NCI-H446 (cell line): ENCODE measurements around the gene COX14.

Experiments
- DNase-seq, 2 experiments: peaks; one replicate each; lab custom pipeline; 2025; lab: John Stamatoyannopoulos, UW

Gene COX14

GRCh38 chr12:50084775-50085614 is 27.0 kb upstream of the COX14 start, which contains the start of gene SMARCD1:
Gene SMARCD1, plus strand, starts transcription at chr12:50085342. Its CDS starts 28 bp downstream, at chr12:50085370.
- DNase-seq: peak; percentile 84 to 95

GRCh38 chr12:50085615-50086072 is 26.4 kb upstream of the COX14 start:
- peak in 1 of 2 experiments; percentile 14 for DNase-seq

GRCh38 chr12:50086148-50086547 is 25.9 kb upstream of the COX14 start:
- DNase-seq: no peak

DNA sequence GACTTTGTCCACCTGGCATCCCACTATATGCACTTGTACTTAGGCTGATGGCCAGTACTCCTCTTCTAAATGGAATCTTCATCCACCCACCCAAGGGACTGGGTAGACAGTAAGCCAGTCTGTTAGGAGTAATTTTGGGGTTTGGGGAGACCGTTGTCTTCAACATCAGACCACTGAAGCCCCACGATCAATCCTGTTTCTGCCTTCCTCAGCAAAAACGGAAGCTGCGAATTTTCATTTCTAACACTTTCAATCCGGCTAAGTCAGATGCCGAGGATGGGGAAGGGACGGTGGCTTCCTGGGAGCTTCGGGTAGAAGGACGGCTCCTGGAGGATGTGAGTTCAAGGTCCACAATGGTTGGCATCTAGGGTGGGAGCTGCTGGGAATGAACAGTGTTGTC is 24.9 kb upstream of the COX14 start:
- DNase-seq: no peak

DNA sequence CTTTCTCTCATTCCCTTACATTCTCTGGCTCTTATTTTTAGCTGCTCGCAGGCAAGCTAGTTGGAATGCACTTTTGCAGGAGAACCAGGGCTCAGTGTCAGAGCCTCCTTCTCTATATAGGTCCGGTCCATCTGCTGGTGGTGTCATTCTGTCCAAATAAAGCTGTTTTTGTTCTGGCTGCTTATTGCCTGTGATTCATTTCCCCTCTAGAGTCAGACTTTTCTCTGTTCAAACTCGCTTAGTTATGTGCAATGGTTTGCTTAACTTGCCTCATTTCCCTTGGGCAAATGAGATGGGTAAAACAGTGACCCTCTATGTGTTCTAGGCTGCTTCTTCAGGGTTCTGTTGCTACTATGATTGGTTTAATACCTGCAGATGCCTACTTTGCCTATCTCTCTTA is 24.0 kb upstream of the COX14 start:
- DNase-seq: no peak

GRCh38 chr12:50088577-50089335 is 23.3 kb upstream of the COX14 start:
- peak in 1 of 2 experiments; percentile 38 for DNase-seq

DNA sequence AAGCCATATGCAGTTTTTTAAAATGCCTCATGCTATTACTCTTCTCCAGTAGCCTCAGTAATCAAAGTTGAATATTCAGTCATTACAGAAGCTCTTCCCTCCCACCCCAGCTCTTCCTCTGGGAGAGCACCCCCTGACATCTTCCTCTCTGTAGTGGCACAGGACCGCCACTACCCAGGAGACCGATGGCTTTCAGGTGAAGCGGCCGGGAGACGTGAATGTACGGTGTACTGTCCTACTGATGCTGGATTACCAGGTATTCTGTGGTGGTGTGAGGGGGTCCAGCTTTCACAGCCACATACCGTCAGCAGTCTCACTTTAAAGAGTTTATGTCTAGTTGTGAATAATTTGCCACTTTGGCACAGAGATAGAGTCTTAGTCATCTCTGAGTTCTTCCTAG is 22.3 kb upstream of the COX14 start:
- no peak for DNase-seq

DNA sequence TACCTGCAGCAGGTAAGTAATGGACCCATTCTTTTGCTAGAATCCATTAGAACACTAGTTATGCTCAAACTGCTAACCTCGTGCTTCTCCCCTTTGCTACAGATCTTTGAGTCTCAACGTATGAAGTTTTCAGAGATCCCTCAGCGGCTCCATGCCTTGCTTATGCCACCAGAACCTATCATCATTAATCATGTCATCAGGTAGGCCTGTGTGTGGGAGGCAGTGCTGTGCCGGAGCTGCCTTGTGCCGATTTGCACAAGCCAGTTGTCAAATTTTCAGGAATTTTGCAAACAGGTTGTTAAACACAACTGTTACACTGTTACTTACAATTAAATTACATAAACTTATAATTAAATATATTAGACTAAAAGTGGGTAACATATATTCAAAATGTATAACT is 21.6 kb upstream of the COX14 start:
- no peak for DNase-seq

DNA sequence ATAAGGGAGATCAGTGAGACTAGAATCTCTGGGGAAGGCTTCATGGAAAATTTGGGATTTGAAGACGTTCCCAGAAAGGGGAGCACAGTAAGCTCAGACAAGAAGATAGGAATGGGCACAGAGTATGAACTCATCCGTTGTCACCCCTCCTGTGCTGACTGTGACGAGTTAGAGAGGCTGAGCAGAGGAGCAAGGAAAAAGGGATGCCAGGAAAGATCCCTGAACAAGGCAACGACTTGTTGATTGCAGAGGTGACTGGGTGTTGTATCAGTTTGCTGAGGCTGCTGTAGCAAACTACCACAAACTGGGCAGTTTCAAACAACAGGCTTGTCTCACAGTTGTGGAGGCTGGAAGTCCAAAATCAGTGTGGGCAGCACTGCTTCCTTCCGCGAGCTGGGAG is 14.1 kb upstream of the COX14 start:
- DNase-seq: no peak

GRCh38 chr12:50099302-50100008 is 12.6 kb upstream of the COX14 start:
- no peak for DNase-seq

- no peak for DNase-seq
These were observed 11.5 kb upstream of the COX14 start for GRCh38 chr12:50100561-50100960.

DNA sequence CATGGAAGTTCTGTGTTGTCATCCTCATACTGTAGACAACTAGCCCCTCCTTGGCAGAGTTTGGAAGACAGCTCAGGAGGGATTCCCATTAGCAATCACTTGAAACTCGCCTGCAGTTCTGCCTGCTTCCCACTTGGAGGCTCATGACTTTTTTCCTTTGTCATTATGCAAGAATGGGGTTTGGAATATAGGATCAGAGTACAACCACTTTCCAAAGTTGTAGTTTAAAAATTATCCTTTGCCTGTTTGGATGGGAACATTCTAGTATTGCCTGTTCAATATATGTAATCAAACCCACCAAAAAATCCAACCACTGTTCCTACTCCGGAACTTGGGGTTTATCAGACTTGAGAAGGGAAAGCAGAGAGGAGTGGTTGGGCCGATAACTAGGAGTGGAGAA is 10.4 kb upstream of the COX14 start:
- peak in 1 of 2 experiments; percentile 12 for DNase-seq

- no peak for DNase-seq
These were observed 9.9 kb upstream of the COX14 start for GRCh38 chr12:50102131-50102531.

DNA sequence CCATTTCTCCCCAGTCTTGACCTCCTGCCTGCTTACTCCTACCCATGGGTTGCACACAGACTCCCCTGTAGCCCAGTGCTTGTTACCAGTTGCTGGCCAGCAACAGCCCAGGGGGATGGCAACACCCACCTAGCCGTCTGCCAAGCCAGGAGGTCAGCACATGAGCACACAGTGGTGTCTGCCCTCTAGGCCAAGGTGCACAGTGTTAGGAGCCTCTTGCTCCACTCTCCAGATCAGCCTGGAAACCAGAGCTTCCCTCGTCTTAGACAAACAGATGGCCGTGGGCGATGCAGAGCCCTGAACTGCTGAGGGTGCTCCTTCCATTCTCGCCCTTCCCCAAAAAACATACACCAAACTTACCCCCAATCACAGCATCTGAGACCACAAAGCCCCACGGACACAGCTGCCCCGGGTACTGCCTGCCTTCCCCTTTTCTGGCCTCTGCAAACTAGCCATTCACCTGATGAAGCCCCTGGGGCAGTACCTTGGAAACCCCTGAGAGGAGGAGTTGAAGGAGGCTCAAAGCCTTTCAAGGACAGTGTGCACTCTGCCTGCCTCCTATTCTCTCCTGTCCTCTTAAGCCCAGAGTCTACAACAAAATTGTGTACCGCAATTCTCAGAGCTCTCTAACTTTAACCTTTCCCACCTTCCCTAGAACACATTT is 9.3 kb upstream of the COX14 start:
- no peak for DNase-seq

DNA sequence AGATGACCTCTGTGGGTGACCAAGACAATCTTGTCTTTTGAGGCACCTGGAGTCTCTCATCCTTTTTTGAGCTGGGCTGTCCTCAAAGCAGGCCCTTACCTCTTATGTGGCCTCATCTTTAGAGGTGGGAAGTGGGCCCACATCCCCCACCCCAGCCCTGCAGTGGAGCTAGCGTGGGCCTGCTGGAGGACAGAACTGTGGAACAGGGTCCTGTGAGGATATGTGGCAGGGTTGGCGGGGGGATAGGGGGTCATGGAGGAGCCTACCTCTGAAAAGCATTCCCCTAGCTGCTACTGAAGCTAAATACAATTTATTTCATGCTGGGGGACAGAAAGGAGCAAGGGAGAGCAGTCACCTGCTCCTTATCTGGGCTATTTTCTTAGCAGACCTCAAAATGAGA is 8.7 kb upstream of the COX14 start:
- no peak for DNase-seq

GRCh38 chr12:50103767-50104321 is 8.2 kb upstream of the COX14 start, which contains the start of gene GPD1:
Gene GPD1, plus strand, starts transcription at chr12:50104008. Its CDS starts 43 bp downstream, at chr12:50104051.
- peak in 1 of 2 experiments; percentile 10 for DNase-seq

DNA sequence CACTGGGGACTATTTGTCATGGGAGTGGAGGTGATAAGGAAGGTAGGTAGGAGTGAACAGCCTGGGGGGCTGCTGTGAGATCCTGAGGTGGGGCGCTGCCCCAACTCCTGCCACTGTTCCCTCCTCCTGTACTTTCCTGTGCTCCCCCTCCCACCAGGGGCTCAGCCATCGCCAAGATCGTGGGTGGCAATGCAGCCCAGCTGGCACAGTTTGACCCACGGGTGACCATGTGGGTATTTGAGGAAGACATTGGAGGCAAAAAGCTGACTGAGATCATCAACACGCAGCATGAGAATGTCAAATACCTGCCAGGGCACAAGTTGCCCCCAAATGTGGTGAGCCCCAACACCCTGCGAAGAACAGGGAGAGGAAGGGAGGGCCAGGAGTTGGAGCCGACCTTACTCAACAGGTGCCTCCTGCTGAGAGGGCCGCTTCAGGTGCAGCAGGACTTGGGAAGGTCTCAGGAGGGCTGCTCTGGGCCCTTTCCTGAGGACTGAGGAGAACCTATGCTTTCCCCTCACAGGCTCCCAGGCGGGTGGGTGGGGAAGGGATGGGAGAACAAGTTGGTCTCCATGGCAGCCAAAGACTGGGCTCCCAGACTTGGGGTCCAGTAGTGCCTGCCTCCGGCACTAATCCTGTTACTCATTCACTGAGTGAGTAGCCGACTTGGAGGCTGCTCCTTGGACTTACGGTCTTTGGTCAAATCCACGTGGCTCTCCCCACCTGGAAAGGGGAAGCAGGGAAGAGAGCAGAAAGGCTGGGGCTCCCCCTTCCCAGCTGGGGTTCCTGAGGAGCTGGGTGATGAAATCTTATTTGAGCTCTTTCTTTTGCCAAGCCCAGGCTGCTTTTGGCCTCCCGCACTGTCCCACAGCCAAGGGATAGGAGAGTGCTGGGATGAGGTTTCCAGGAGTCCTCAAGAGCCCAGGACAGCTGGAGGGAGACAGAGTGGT is 7.3 kb upstream of the COX14 start:
- DNase-seq: no peak

DNA sequence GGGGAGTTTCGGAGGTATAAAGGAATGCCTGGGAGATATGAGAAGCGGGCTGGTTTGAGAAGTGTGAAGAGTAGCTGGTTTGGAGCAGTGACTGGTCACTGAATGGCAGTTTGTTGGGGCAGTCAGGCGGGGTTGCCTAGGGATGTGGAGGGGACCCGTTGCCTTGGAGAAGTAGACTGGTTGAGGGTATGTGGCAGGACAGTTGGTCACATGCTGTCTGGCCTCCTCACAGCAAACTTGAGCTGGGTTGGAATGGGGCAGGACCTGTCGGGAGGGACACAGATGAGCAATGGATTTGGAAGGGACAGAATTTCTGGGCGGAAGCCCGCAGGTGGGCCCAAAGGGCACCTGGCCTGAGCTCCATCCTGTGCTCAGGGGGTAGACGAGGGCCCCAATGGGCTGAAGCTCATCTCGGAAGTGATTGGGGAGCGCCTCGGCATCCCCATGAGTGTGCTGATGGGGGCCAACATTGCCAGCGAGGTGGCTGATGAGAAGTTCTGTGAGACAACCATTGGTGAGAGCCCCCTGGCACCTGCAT is 6.1 kb upstream of the COX14 start:
- DNase-seq: no peak

DNA sequence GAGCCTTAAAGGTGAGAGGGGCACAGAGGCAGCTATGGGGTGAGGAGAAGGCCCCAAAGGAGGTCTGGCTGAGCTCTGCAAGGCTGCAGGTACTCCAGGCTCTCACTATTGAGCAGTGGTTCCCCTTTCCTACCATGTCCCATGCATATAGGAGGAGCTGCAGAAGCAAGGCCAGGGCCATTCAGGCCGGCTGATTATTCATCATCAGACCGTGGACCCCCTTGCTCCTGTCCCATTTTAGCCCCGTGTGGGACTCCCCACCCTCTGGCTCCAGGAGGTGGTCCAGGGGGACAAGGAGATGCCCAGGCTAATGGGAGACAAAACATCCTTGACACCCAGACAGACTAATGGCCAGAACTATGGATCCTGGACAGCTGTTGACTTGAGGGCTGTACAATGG is 5.1 kb upstream of the COX14 start:
- no peak for DNase-seq
